GM13977 (cell line): ENCODE measurements around the gene HLF.

ENCODE experiments used
- DNase-seq: peaks from one replicate; pipeline ENCODE4 v3.0.0; 2012; ENCODE audit warnings: low spot score
- CTCF ChIP-seq: IDR thresholded peaks from 2 replicates; pipeline ENCODE4 v1.5.1; 2012; ENCODE audit warnings: mild to moderate bottlenecking, control low read depth; ENCODE audit not compliant: insufficient read depth; ENCODE audit errors: extremely low read depth, missing control alignments
- in situ Hi-C: fragments of 300-500 bp; cut with MboI; formaldehyde crosslinking; loops from one replicate; pipeline ENCODE4 v1.12.0; 2022; ENCODE audit warnings: low sequenced_read_pairs, low pct_unique_long_range_greater_than_20kb, mixed read lengths, inconsistent platforms; ENCODE audit not compliant: unreplicated experiment

HLF gene

GRCh38 chr17:55311767-55312375 lies 47.1 kb downstream of the HLF start:
- DNase-seq: no peak
- no peak for TF ChIP-seq CTCF
- in situ Hi-C loops: loop anchor here (25.0 kb wide), 1 partner anchor 325 kb away; no protein-coding TSS in a partner anchor

GRCh38 chr17:55312852-55313251 lies 48.1 kb downstream of the HLF start:
- TF ChIP-seq CTCF: no peak
- no peak for DNase-seq
- in situ Hi-C loops: loop anchor here (25.0 kb wide), 1 partner anchor 326 kb away; no protein-coding TSS in a partner anchor

GRCh38 chr17:55314061-55314783 lies 49.5 kb downstream of the HLF start:
- in situ Hi-C loops: loop anchor here (25.0 kb wide), 1 partner anchor 327 kb away; no protein-coding TSS in a partner anchor
- TF ChIP-seq CTCF: no peak
- no peak for DNase-seq

GRCh38 chr17:55314784-55315491 lies 50.2 kb downstream of the HLF start:
- TF ChIP-seq CTCF: no peak
- in situ Hi-C loops: loop anchor here (25.0 kb wide), 1 partner anchor 328 kb away; no protein-coding TSS in a partner anchor
- no peak for DNase-seq

GRCh38 chr17:55316499-55316898 lies 51.7 kb downstream of the HLF start:
- no peak for DNase-seq
- no peak for TF ChIP-seq CTCF
- in situ Hi-C loops: loop anchor here (25.0 kb wide), 1 partner anchor 329 kb away; no protein-coding TSS in a partner anchor

- DNase-seq: no peak
- in situ Hi-C loops: loop anchor here (25.0 kb wide), 1 partner anchor 330 kb away; no protein-coding TSS in a partner anchor
- TF ChIP-seq CTCF: no peak
Measured at GRCh38 chr17:55317284-55317683, 52.5 kb downstream of the HLF start.
